Right ventricle myocardium inferior (tissue), 1 donor: ENCODE measurements around the gene POR. TPM values are rescaled to one million over a fixed set of nuclear protein-coding genes. Genes with fewer than 3 reads are reported as not detected.
"Not testable (repeated sequence)": the region's sequence is repeated elsewhere in the genome, so short reads cannot be mapped to it uniquely, and the experiment has no call there.

Experiments used
- ATAC-seq: fragments of 200-7000 bp; cut with Tn5 transposase; one replicate; pipeline ENCODE4 v1.9.1; 2020; ENCODE audit warnings: mild to moderate bottlenecking, moderate library complexity
- DNase-seq: peaks from one replicate; pipeline ENCODE4 v3.0.0; 2021; ENCODE audit errors: missing footprints
- intact Hi-C: fragments of 100-400 bp; cut with DNase I; formaldehyde crosslinking; loops from one replicate; pipeline ENCODE4 v1.11.0; 2022
- total RNA-seq: library from RNA; stranded (reverse); fragmentation: NEBNext Ultra II Directional; extraction: Animal tissue kit (Norgen Biotek cat#: 25700); gene quantifications from one replicate; pipeline ENCODE4 v1.2.1, GENCODE V29; 2021
- donor health status: DM: no; HTN: yes; CAD: no; lungs with severe emphysema.

The POR gene
- total RNA-seq, 1 donor from 2014 or later, result 66.3 TPM

GRCh38 chr7:75880242-75880641 is 34.7 kb upstream of the POR start:
- intact Hi-C loops, result no loop called here
- ATAC-seq, result no peak

GRCh38 chr7:75881436-75882095 is 33.4 kb upstream of the POR start:
- intact Hi-C loops, result no loop called here
- DNase-seq (no peak), ATAC-seq (no peak)

More at GRCh38 chr7:75880242-75880641, 34.7 kb upstream of the POR start:
- DNase-seq, result no peak

- not testable (repeated sequence) for DNase-seq, ATAC-seq
Measured at GRCh38 chr7:75883265-75883824, 31.6 kb upstream of the POR start.

GRCh38 chr7:75884476-75884875 is 30.5 kb upstream of the POR start:
- ATAC-seq (no peak), DNase-seq (no peak)
- intact Hi-C loops, result no loop called here

More at GRCh38 chr7:75883265-75883824, 31.6 kb upstream of the POR start:
- intact Hi-C loops, result not testable (repeated sequence)

- intact Hi-C loops, result no loop called here
- ATAC-seq, result no peak
- no peak for DNase-seq
Measured at GRCh38 chr7:75885036-75885435, 29.9 kb upstream of the POR start.

GRCh38 chr7:75887669-75888369 is 27.1 kb upstream of the POR start:
- intact Hi-C loops, result no loop called here
- ATAC-seq (peak; percentile 9), DNase-seq (no peak)

GRCh38 chr7:75888464-75889222 is 26.3 kb upstream of the POR start:
- no peak for DNase-seq
- intact Hi-C loops, result no loop called here
- ATAC-seq, result peak; percentile 35

- ATAC-seq, result no peak
- DNase-seq, result no peak
- intact Hi-C loops, result no loop called here
Measured at GRCh38 chr7:75889223-75889825, 25.6 kb upstream of the POR start.

- ATAC-seq (no peak), DNase-seq (no peak)
- intact Hi-C loops, result no loop called here
Measured at GRCh38 chr7:75889826-75890225, 25.1 kb upstream of the POR start.

- ATAC-seq, intact Hi-C loops, DNase-seq: not testable (repeated sequence)
Measured at GRCh38 chr7:75891237-75891636, 23.7 kb upstream of the POR start.

GRCh38 chr7:75891815-75892411 is 23.0 kb upstream of the POR start:
- intact Hi-C loops, result no loop called here
- no peak for DNase-seq
- no peak for ATAC-seq

GRCh38 chr7:75892634-75893272 is 22.2 kb upstream of the POR start:
- intact Hi-C loops, result no loop called here
- DNase-seq (peak; percentile 81), ATAC-seq (peak; percentile 90)

- ATAC-seq (no peak), DNase-seq (no peak)
Measured at GRCh38 chr7:75896803-75897327, 18.1 kb upstream of the POR start.

GRCh38 chr7:75900617-75901315 is 14.2 kb upstream of the POR start:
- DNase-seq (no peak), ATAC-seq (no peak)

More at GRCh38 chr7:75896803-75897327, 18.1 kb upstream of the POR start:
- intact Hi-C loops, result no loop called here

GRCh38 chr7:75905785-75906604 is 9.0 kb upstream of the POR start:
- intact Hi-C loops, result no loop called here
- DNase-seq, result peak; percentile 86
- peak; percentile 89 for ATAC-seq

More at GRCh38 chr7:75900617-75901315, 14.2 kb upstream of the POR start:
- intact Hi-C loops, result no loop called here

GRCh38 chr7:75906991-75907667 is 7.8 kb upstream of the POR start:
- peak; percentile 30 for ATAC-seq
- no peak for DNase-seq
- intact Hi-C loops, result no loop called here
